DOHH2 (cell line): ENCODE results near the gene LIMS2.

Source experiments
- H3F3A ChIP-seq: fragments of 200-600 bp; sonication (generic), shearing (Covaris generic); 2 replicates; pipeline ENCODE4 v1.6.0; 2016; ENCODE audit warnings: antibody characterized with exemption, mild to moderate bottlenecking; ENCODE audit not compliant: control insufficient read depth, insufficient read depth
- H3K27ac ChIP-seq: fragments of 200-600 bp; sonication (generic); 2 replicates; pipeline ENCODE4 v1.5.1; 2014; ENCODE audit warnings: low read depth, mild to moderate bottlenecking, low read length, moderate library complexity
- H3K27me3 ChIP-seq: fragments of 200-600 bp; sonication (generic); 2 replicates; pipeline ENCODE4 v1.6.1; 2014; ENCODE audit warnings: mild to moderate bottlenecking, low read length, mixed read lengths; ENCODE audit not compliant: control insufficient read depth
- H3K36me3 ChIP-seq: fragments of 200-600 bp; sonication (generic); 2 replicates; pipeline ENCODE4 v1.6.1; 2014; ENCODE audit warnings: mild to moderate bottlenecking, low read length, moderate library complexity, mixed read lengths; ENCODE audit not compliant: control insufficient read depth
- H3K4me1 ChIP-seq: fragments of 200-600 bp; sonication (generic); 2 replicates; pipeline ENCODE4 v1.6.1; 2014; ENCODE audit warnings: mild to moderate bottlenecking, low read length, mixed read lengths; ENCODE audit not compliant: control insufficient read depth
- H3K4me2 ChIP-seq: fragments of 200-600 bp; sonication (generic); 2 replicates; pipeline ENCODE4 v1.6.0; 2014; ENCODE audit warnings: mild to moderate bottlenecking, low read length, moderate library complexity
- H3K4me3 ChIP-seq: fragments of 200-600 bp; sonication (generic); 2 replicates; pipeline ENCODE4 v1.5.1; 2014; ENCODE audit warnings: mild to moderate bottlenecking, low read length, mixed read lengths
- H3K79me2 ChIP-seq: fragments of 200-600 bp; sonication (generic); 2 replicates; pipeline ENCODE4 v1.6.1; 2014; ENCODE audit warnings: mild to moderate bottlenecking, low read length, mixed read lengths; ENCODE audit not compliant: control insufficient read depth
- H3K9me2 ChIP-seq: fragments of 200-600 bp; sonication (generic); replicated peaks from 2 replicates; pipeline ENCODE4 v1.6.1; 2014; ENCODE audit warnings: mild to moderate bottlenecking, low read length, mixed read lengths; ENCODE audit not compliant: control insufficient read depth
- H3K9me3 ChIP-seq: fragments of 200-600 bp; sonication (generic); 2 replicates; pipeline ENCODE4 v1.6.1; 2014; ENCODE audit warnings: antibody characterized with exemption, low read length, mixed read lengths; ENCODE audit not compliant: control insufficient read depth, insufficient read depth
- H4K20me1 ChIP-seq: fragments of 200-600 bp; sonication (generic); 2 replicates; pipeline ENCODE4 v1.6.0; 2014; ENCODE audit warnings: low read depth, mild to moderate bottlenecking, antibody characterized with exemption, low read length, moderate library complexity; ENCODE audit not compliant: control insufficient read depth, insufficient read depth
- EZH2phosphoT487 ChIP-seq: fragments of 200-600 bp; sonication (generic); IDR thresholded peaks from 2 replicates; pipeline ENCODE4 v1.6.1; 2017; ENCODE audit warnings: borderline replicate concordance, mild to moderate bottlenecking, antibody characterized with exemption, low read length, moderate library complexity, mixed read lengths
- TF ChIP-seq, protein P1 (sequence below): fragments of 200-600 bp; sonication (generic); IDR thresholded peaks from one replicate; pipeline ENCODE4 v1.5.1; 2014; ENCODE audit warnings: antibody characterized with exemption, mild to moderate bottlenecking, low read depth, low read length; ENCODE audit not compliant: poor library complexity, severe bottlenecking

The LIMS2 gene

DNA sequence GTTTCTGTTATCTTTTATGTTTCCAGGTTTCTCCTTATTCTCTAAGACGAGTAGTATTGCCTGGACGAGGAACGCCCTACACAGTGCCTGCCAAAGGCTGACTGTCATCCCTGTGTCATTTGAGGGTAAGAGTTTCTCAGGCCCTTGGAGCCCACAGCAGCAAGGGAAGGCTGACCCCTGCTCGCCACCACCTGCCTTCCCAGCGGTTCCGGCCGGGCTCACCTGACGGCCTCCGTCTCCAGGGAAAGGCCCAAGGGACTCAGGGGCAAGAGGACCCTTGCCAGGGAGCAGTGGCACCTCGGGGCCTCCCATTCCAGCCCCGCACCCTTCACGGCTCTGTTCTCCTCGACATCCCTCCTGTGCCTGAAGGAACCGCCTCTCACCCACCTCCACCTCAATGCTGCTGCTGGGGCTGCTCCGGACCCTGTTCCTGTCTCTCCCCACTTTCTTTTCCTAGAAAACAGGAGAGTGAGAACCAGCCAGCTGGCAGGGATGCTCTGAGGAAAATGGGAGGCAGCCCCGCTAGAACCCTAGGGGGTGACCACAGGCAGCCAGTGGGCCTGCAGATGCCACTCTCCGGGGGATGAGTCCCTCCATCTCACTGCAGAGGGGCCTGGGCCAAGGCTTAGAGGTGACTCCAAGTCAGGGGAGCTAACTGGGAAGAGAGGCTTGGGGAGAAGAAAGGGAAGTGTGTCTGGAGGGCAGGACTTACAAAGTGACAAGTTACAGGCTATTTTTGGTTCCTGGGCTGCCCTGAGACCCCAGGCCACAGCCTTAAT lies 1.9 kb downstream of the LIMS2 start:
- Histone ChIP-seq H3K36me3 (no peaks in the 10 kb centered on the region), H4K20me1 (no peaks in the 10 kb centered on the region), H3K9me3 (no peaks in the 10 kb centered on the region), H3K79me2 (no peaks in the 10 kb centered on the region), H3K4me1 (no peaks in the 10 kb centered on the region), H3K27ac (no peak overlapping the region), H3F3A (no peaks in the 10 kb centered on the region), H3K4me3 (no peak overlapping the region), H3K4me2 (no peak overlapping the region), H3K9me2 (no peaks in the 10 kb centered on the region), H3K27me3 (peaks cover 61% of the 10 kb centered on the region)
- no peak for TF ChIP-seq EZH2phosphoT487
- TF ChIP-seq, protein P1, sequence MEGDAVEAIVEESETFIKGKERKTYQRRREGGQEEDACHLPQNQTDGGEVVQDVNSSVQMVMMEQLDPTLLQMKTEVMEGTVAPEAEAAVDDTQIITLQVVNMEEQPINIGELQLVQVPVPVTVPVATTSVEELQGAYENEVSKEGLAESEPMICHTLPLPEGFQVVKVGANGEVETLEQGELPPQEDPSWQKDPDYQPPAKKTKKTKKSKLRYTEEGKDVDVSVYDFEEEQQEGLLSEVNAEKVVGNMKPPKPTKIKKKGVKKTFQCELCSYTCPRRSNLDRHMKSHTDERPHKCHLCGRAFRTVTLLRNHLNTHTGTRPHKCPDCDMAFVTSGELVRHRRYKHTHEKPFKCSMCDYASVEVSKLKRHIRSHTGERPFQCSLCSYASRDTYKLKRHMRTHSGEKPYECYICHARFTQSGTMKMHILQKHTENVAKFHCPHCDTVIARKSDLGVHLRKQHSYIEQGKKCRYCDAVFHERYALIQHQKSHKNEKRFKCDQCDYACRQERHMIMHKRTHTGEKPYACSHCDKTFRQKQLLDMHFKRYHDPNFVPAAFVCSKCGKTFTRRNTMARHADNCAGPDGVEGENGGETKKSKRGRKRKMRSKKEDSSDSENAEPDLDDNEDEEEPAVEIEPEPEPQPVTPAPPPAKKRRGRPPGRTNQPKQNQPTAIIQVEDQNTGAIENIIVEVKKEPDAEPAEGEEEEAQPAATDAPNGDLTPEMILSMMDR, result no peak

DNA sequence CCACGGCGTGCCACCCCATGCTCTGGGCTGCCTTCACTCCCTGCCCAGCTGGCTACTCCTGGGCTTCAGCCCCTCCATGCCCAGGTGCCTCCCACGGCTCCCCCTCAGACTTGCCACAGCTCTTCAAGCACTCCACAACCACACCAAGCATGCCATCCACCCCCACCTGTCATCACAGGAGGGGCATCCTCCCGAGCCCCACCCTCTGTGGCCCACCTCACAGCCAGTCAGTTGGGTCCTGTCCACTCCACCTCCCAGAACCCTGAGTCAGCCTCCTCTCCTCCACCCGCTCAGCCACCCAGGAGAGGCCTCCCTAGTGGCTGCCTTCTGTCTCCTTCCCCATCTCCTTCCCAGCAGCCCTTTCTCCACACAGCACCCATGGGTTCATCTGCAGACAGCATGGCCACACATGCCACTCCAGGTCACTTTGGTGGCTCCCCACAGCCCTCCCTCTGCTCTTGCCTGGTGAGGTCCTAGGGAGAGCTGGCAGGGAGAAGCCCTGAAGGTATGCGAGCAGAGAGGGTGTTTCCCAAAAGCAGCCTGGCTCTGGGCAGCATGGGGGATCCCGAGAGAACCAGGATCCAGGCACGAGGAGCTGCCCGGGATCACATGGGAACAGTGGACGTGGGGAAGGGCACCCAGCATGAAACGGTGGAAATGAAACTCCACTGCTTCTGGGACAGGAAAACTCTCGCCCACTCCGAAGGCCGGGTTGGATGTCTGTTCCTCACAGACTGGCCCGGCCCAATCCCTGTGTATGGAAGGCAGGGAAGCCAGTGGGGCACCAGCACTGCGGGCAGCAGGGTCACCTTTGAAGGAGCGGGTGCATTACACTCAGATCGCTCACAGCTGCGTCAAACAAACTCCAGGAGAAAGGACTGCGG lies 2.7 kb downstream of the LIMS2 start:
- Histone ChIP-seq H3F3A (no peaks in the 10 kb centered on the region), H3K79me2 (no peaks in the 10 kb centered on the region), H3K9me3 (no peaks in the 10 kb centered on the region), H3K9me2 (no peaks in the 10 kb centered on the region), H3K4me1 (no peaks in the 10 kb centered on the region), H4K20me1 (no peaks in the 10 kb centered on the region), H3K4me2 (no peak overlapping the region), H3K36me3 (no peaks in the 10 kb centered on the region), H3K27me3 (peaks cover 55% of the 10 kb centered on the region), H3K27ac (no peak overlapping the region), H3K4me3 (no peak overlapping the region)
- TF ChIP-seq EZH2phosphoT487, result no peak
- TF ChIP-seq, protein P1, result no peak

DNA sequence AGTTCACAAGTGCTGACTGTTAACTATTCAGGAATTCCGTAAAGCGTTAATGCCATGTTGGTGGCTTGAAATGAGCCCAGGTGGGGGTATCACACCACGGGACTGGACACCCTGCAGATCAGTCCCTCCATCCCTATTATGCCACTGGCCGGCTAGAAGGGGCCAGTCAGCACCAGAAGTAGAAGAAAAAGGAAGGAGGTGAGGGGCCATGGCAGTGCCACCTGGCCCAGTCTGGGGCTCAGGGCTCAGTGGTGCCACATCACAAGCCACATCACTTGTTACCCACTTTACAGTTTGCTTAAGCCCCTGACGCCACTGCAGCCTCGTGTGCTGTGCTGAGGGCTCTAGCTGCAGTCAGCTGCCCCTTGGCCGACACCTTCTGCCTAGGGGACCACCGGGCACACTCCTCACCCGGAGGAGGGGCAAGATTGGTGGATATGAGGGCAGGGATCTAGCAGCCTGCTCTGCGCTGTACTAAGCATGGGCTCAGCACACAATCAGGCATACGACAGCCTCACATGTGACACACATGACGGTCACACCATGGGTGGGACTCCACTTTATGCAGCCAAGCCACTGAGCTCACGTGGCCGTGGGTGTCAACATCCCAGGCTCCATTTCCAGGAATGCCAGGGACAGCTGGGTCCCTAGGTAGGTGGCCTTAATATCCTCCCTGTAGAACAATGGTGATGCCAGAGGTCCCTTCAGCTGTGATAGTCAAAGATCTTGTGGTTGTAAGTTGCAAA lies 3.6 kb downstream of the LIMS2 start:
- Histone ChIP-seq H4K20me1 (no peaks in the 10 kb centered on the region), H3F3A (no peaks in the 10 kb centered on the region), H3K4me3 (no peak overlapping the region), H3K4me2 (no peak overlapping the region), H3K9me3 (no peaks in the 10 kb centered on the region), H3K36me3 (no peaks in the 10 kb centered on the region), H3K4me1 (no peaks in the 10 kb centered on the region), H3K27me3 (peaks cover 46% of the 10 kb centered on the region), H3K9me2 (no peaks in the 10 kb centered on the region), H3K79me2 (no peaks in the 10 kb centered on the region), H3K27ac (no peak overlapping the region)
- TF ChIP-seq, protein P1, result no peak
- TF ChIP-seq EZH2phosphoT487, result no peak
